Dermis microvascular lymphatic vessel endothelial cell (primary cell): ENCODE measurements around the gene RSBN1. TPM values are rescaled to one million over a fixed set of nuclear protein-coding genes. Genes with fewer than 3 reads are reported as not detected.

ENCODE experiments used
- DNase-seq, 2 donors: peaks; one replicate each; pipeline versions ENCODE4 v3.0.0 to v3.0.0-alpha.2; 2010; ENCODE audit warnings: low read depth in 2 of 2
- total RNA-seq: library from RNA; depleted of rRNA; stranded (reverse); fragments of >200 nt; gene quantifications from 2 replicates; pipeline ENCODE4 v1.2.1, GENCODE V29; 2014

RSBN1 gene
- total RNA-seq, 1 donor from 2014 or later, result 9.8 TPM

DNA sequence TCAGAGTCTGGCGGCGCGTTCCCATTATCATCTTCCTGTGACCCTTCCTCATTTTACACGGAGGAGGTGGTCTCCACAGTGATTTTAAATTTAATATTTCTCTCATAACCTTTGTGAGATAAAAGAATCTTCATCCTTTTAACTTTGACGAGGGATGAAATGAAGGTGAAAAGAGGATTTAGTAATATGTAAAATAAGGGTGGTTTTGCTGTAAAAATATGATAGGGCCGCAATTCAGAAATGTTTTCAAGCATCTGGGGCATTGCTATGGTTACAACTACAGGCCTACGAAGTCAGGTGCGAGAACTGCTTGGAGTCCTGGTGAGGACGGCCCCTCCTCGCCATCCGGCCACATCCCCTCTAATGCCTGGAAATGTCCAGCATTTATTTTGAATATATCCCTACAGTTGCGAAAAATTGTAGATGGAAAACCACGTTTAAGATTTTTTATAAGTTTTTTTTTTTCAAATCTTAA lies 422 bp upstream of the RSBN1 start:
- peak in 1 of 2 donors; percentile 40 for DNase-seq

DNA sequence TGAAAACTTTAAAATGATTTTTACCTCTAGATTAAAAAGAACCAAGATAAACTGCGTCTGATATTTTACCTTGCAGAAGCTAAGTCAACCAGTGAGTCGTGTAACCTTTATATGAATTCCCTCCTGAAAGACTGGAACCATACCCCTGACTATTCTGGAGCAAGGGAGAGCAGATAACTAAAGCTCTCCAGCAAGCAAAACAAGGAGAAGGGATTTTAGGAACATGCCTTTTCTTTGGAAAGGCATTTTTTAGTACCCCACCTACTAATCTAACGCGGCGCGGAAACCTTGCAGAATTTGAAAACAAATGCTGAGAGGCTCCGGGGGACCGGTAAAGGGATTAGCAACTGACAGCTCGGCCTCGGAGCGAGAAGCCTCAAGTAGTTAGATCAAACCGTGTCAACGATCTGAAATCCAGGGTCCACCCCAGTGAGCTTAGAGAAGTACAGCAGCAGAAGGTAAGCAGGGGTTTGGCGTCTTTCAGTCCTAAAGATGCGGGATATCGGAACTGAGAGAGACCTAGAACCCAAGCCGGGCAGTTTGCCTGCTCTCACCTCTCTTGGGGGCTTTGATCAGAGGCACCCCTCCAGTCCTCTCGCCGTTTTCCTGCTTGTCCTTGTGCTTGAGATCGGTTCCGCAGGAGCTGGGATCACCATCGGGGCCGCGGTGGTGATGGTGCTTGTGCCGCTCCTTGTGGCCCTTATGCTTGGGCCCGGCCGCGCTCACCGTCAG lies 954 bp downstream of the RSBN1 start:
- DNase-seq, result no peak

DNA sequence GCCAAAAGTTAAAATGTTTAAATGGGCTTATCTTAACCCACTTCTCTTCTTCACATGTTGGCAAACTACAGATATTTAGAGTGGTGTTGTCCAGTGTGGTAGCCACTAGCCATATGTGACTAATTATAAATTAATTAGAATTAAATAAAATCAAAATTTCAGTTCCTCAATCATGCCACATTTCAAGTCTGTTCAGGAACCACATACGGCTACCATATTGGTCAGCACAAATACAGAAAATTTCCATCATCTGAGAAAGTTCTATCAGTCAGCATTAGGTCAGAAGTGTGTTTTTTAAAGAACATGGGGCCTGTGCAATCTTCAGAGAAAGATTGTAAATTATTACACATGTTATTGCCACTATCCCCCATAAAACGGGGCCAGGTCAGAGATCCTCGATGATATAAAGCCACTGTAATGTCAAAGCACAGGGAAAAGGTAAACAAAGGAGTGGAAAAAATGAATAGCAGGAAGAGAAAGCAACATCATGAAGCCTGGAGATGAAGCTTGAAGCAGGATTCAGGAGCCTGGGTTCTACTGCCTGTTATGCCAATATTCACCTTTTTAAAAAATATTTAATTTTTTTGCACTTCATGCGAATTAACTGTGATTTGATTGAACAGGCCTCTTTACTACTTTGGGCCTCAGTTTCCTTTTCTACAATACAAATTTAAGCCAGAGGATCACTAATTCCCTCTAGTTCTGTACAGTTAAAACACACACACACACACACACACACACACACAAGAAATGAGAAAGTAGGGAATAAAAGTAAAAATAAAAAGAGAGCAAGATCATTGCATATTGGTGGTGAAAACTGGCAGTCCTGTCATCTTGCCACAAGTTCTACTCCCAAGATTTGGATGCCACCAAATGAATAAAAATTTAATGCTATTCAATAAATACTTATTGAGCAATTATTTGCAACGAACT lies 2.3 kb downstream of the RSBN1 start:
- peak; percentile 32 to 72 for DNase-seq

DNA sequence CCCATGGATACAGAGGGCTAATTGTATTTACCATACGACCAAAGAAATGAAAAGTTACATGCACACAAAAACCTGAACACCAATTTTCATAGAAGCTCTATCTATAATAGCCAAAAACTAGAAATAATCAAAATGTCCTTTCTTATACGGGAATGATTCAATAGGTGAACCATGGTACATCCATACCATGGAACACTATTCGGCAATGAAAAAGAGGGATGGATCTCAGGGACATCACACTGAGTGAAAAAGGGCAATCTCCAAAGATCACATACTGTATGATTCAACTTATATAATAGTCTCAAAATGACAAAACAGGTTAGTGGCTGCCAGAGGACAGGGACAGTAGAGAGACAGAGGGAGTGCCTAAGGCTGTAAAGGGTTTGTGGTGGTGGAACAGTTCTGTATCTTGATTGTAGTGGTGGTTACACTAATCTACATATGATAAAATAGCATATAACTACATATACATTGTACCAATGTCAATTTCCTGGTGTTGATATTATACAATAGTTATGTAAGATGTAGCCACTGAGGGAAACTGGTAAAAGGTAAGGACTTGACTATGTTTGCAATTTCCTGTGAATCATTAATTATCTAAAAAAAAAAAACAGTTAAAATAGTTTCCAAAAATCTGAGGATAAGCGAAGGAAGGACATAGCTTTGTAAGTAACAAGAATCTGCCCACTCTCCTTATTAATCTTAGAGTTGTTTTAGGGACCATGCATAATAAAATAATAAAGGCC lies 3.7 kb downstream of the RSBN1 start:
- no peak for DNase-seq

DNA sequence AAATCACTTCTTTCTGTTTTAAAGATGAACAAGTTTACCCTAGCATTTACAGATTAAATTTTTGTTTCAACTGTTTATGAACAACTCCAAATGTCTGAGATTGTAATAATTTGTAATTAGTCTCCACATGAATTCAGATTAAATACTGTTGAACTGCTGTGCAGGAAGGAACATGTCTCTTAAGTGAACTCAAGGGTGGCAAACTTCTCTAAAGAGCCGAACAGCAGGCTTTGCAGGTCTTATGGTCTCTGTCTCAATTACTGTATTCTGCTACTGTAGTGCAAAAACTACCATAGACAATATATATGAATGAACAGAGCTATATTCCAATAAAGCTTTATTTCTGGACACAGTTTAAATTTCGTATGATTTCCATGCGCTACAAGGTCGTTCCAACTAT lies 6.6 kb downstream of the RSBN1 start:
- DNase-seq, result no peak

DNA sequence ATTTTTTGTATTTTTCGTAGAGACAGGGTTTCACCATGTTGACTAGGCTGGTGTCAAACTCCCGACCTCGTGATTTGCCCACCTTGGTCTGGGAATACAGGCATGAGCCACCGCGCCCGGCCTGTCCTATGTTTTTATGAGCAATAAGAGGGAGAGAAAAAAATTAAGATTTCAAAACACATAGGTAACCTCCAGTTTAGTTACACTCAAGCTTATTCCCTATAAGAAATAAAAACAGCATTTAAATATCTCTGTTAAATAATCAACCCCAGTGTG lies 7.1 kb downstream of the RSBN1 start:
- no peak for DNase-seq

DNA sequence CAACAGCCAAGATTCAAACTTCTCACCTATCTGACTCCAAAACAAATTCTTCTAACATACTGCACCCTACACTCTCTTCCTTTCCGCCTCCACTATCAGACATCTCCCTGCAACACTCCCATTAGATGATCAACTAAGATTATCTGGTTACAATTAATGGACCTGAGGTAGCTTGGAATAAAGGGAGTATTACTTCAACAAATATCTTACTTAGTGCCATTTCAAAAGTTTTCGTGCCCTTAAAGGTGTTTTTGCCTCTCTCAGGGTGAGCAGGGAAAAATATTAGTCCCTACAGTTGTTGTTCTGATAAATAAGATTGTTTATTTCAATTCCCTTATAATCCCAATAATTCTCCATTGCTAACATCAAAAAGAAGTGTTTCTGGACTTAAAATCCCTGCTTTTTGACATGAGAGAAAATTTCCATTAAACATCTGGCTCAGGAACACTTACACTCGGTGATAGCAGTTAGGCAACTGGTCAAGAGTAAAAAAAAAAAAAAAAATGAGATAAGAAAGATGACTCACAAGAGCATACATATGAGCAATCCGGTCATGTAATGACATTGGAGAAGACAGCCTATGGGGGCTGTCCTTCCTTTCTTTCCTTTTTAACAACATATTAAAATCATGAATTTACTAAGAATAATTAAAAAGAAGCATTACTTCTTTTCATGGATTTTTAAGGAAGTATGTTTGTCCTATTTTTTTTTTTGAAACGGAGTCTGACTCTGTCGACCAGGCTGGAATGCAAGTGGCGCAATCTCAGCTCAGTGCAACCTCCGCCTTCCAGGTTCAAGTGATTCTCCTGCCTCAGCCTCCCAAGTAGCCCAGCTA lies 7.6 kb downstream of the RSBN1 start:
- peak in 1 of 2 donors; percentile 43 for DNase-seq

DNA sequence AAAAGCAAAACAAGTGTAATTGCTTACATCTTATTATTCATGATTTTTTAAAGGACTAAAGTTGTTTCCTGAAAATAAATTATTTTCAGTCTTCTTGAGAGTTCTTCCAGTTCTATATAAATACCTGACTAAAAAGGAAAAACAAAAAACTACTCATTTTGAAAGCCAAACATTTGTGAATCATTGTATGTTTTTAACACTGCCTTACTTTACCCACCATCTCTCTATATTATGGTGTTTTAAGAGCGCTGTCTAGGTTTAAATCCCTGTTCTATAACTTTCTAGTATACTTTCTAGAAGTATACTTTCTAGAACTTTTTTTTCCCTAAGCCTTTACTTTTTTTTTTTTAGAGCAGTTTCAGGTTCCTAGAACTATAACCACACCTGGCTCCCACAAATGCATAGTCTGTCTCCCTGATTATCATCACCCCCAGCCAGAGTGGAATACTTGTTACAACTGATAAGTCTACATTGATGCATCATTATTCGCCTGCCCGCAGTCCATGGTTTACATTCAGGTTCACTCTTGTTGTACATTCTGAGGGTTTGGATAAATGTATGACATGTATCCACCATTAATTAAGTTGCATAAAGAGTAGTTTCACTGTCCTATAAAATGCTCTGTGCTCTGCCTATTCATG lies 9.8 kb downstream of the RSBN1 start:
- no peak for DNase-seq

DNA sequence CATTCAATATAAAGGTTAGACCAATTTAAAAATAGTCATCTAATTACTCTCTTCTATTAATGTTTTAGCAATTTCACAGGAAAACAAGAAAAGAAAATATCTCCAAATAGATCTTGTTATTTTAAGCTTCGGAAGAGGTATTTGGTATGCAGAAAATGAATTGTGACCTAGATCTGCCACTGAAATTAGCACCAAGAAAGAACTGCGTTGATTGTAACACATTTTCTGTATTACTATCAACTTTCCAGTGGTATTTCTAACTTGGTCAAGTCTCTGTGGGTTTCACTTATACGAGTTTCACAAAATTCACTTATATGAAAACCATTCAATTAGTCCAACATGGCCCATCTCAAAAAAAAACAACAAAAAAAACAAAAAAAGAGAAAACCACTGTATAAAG lies 11.8 kb downstream of the RSBN1 start:
- no peak for DNase-seq

DNA sequence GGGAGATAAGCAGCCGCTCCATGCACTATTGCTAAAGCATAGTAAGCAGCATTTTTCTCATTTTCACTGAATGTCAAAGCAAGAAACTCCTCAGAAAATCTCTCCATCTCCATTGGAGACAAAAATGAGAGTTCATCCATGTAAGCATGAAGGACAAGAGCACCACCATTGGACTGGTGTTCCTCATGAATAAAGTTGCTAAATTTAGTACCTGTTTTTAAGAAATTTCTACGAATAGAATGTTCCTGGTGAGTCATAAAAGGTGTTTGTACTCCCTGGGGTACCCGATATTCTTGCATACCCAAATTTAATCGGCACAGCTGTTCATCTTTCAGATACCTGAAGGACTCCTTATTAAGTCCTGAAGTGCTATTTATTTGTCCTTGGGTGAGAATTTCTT lies 14.8 kb downstream of the RSBN1 start:
- no peak for DNase-seq

DNA sequence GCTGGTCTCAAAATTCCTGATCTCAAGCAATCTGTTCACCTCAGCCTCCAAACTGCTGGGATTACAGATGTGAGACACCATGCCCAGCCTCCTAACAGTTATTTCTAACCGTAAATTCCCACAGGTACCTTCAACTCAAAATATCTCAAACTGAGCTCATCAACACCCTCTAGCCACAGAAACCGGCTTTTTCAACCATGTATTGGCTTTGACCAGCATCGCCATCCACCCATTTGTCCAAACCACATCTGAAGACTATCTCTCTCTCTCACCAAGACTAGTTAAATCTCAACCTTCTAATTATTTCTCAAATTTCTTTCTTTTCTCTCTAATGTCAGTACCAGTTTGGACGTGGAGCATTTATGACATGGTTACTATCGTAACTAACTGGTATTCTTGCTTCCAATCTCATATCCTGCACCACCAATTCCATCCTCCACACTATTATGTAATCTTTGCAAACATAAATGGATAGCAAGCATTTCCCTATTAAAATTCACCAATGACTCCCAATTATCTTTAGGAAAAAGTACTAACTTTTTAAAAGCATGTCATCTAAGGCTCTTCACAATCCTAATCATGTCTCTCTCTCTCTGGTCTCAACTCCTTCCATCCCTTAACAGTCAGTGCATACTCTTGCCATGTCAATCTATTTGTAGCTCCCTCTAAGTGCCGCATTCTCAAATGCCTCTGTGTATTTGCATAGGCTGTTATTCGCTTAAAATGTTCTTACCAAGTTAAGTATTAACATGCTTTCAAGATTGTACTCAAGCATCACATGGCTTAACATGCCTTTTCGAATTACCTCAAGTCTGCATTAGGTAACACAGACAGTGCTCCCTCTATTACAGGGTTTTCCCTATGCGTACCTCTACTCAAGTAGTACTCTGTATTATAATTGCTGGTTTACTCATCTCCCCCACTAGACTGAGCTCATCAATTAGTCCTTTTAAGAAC lies 18.1 kb downstream of the RSBN1 start:
- DNase-seq, result no peak

DNA sequence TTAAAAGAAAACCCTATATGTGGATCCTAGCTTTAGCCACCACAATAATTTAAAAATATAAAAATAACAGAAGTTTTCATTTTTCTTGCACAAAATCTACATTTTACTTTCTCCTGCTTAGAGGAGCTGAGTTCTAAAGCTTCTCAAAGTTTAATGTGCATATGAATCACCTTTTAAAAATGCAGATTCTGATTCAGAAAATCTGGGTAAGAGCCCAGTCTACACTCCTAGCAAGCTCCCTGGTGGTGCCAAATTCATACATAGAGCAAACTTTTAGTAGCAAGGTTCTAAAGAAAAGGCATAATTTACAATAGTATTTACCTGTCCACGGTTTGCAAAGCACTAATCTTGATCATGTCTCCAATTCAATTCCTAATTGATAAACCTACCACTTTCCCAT lies 19.3 kb downstream of the RSBN1 start:
- DNase-seq, result no peak

DNA sequence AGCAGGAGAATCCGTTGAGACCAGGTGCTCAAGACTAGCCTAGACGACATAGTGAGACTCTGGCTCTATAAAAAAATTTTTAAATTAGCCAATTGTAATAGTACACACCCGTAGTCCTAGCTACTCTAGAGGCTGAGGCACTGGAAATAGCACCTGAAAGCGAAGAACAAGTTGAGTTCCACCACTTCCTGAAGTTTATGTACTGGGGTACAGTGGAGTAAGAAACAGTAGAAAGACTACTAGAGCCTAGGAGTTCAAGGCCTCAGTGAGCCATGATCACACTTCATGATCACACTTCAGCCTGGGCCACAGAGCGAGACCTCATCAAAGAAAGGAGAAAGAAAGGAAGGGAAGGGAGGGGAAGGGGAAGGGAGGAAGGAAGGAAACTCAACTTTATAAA lies 19.8 kb downstream of the RSBN1 start:
- no peak for DNase-seq

DNA sequence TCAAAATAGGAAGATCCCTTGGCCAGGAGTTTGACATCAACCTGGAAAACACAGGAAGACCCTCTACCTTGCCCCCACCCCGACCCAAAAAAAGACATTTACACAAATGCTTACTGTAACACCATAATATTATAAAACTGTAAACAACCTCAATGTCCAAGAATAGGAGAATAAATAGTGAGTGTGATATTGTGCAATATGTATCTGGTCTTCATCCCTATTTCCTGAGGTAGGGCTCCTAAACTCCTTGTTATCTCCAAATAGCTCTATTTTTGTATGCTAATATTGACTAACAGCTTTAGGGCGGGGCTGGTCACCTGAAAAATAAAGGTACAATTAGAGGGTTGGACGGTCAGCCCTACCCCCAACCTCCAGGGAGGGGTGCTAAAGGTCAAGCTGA lies 23.5 kb downstream of the RSBN1 start:
- no peak for DNase-seq

DNA sequence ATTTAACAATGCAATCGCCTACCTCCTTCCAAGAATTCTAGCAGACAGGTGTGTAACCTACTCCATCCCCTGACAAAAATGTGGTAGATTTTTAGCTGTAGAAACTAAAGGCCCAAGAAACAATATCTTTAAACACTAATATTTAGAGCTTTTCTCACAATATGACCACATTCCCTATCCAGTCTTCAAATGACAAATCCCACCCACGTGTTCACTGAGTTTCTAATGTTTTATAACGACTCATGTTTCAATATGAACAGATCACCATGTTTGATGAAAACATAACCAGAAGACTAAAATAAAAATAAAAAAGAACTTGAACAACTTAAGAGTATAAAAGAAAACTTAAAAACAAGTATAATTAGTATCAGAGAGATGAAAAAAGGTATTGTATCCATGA lies 24.6 kb downstream of the RSBN1 start:
- no peak for DNase-seq

DNA sequence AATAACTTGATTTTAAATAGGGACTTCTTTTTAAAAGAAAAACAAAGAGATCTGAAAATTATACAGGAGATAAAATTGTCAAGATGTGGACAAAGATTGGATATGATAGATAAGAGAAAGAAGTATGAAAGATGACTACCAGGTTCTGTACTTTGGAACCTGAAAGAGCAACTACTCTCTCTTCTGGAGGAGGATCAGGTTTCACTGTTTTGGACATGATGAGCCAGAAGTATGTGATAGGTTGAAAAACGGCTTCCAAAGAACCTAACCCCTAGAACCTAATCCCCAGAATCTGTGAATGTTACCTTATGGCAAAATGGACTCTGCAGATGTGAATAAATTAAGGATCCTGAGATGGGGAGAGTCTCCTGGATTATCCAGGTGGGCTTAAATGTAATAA lies 26.2 kb downstream of the RSBN1 start:
- no peak for DNase-seq

DNA sequence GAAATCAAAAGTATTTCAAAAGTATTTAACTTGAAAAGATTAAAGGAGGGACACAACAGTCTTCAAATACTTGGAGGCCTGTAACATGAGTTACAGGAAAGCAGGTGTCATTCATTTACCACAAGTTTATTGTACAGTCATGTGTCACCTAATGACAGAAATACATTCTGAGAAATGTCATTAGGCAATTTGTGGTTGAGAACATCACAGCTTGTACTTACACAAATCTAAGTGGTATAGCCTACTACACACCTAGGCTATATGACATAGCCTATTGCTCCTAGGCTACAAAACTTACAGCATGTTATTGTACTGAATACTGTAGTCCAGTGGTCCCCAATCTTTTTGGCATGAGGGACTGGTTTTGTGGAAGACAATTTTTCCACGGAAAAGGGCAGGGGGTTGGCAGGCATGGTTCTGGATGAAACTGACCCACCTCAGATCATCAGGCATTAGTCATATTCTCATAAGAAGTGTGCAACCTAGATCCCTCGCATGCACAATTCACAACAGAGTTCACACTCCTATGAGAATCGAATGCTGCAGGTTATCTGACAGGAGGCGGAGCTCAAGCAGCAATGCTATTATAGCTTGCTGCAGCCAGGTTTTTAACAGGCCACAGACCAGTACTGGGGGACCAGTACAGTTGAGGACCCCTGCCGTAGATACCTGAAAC lies 28.0 kb downstream of the RSBN1 start:
- no peak for DNase-seq

DNA sequence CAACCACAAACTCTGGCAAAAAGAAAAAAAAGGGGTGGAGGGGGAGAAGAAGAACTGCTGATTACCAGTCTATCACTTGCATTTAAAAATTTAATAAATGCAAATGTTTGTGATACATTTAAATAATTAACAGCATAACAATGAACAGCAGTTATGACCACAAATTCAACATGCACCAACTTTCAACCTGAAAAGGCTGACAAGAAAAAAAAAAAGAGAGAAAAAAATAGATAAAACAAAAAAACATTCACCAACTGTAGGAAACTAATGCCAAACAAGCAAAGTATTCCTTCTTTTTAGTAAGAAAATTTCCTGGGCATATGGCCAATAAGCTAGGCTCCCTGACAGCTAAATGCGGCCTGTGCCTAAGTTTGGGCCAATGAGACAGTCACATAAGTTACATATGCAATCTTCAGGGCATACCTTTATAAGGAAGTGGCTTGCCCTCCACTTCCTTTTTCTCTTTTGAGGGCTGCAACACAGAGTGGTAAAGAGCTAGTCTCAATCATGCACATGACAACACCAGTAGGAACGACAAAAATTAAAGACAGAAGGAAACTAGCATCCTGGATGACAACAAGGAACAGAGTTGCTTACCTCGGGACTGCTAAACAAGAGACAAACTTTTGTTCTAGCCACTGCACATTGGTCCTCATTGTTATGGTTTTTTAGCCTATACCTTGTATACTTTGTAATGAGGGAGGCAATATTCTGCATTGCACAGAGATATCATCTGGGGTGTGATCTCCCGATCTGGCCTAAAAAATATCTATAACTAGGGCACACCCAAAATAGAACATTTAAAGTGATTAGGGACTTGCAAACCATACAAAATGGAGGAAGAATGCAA lies 28.8 kb downstream of the RSBN1 start:
- DNase-seq, result peak in 1 of 2 donors; percentile 31
